ENCODE results near the gene HUS1.

GRCh38 chr7:47950714-47951113 is 28.7 kb downstream of the HUS1 start:
- TF ChIP-seq POLR2A (IDR thresholded peaks at IDR 0.05) (no peak), CTCF (IDR thresholded peaks at IDR 0.05 in 4 of 5, conservative IDR thresholded peaks at IDR 0.05 in 1 of 5) (no peak)
